DND-41 (cell line): ENCODE results near the gene RWDD1.

ENCODE experiments used
- EZH2 ChIP-seq: IDR thresholded peaks from 3 replicates; pipeline ENCODE4 v1.6.1; 2012; ENCODE audit warnings: borderline replicate concordance, low read depth, mild to moderate bottlenecking, moderate library complexity, low read length, inconsistent platforms; ENCODE audit not compliant: severe bottlenecking
- TF ChIP-seq, protein P1 (sequence below): IDR thresholded peaks from 2 replicates; pipeline ENCODE4 v1.5.1; 2012; ENCODE audit warnings: borderline replicate concordance, low read length, moderate library complexity, mild to moderate bottlenecking; ENCODE audit not compliant: poor library complexity, severe bottlenecking; ENCODE audit errors: extremely low read depth

DNA sequence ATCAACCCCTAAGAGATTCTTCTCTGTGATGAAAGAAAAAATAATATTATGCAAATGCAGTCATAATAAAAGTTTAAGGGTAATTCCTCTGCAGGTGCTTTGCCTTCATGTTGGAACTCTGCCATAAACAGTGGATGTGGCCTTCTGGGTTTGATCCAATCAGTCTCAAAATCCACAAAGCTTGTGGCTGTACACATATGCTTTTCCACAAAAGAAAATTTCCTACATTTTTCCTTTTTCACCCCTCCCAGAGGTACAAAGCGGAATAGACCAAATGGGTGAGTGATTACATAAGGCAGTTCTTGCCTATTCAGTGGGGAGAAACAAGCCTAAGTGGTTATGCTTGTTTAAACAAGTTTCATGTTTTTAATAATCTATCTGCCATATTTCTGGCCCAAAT, 43.2 kb upstream of the RWDD1 start:
- TF ChIP-seq EZH2, result no peak
- TF ChIP-seq, protein P1, sequence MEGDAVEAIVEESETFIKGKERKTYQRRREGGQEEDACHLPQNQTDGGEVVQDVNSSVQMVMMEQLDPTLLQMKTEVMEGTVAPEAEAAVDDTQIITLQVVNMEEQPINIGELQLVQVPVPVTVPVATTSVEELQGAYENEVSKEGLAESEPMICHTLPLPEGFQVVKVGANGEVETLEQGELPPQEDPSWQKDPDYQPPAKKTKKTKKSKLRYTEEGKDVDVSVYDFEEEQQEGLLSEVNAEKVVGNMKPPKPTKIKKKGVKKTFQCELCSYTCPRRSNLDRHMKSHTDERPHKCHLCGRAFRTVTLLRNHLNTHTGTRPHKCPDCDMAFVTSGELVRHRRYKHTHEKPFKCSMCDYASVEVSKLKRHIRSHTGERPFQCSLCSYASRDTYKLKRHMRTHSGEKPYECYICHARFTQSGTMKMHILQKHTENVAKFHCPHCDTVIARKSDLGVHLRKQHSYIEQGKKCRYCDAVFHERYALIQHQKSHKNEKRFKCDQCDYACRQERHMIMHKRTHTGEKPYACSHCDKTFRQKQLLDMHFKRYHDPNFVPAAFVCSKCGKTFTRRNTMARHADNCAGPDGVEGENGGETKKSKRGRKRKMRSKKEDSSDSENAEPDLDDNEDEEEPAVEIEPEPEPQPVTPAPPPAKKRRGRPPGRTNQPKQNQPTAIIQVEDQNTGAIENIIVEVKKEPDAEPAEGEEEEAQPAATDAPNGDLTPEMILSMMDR, result no peak
